ENCODE results near the gene SDSL. TPM values are rescaled to one million over a fixed set of nuclear protein-coding genes. Genes with fewer than 3 reads are reported as not detected.

Gene SDSL
- polyA plus RNA-seq, 1 donor (not counting 4 experiments of a cell fraction or from before 2014, with no cell fraction given) = 1.9 TPM

- FAIRE-seq (no peak), DNase-seq (ENCODE audit: low read depth, low spot score) (no peak)
- Histone ChIP-seq H3K9me1 (ENCODE audit: control insufficient read depth, extremely low read depth, insufficient read depth, low read length) (no peaks in the 10 kb centered on the region), H3K36me3 (ENCODE audit: control insufficient read depth in 2 of 2, extremely low read depth in 1 of 2, insufficient read depth in 2 of 2, low read length in 2 of 2) (no peaks in the 10 kb centered on the region), H3K4me2 (ENCODE audit: control insufficient read depth, extremely low read depth, insufficient read depth, low read depth, low read length) (no peak overlapping the region), H3K27me3 (ENCODE audit: control insufficient read depth, extremely low read depth, insufficient read depth, low read length) (no peaks in the 10 kb centered on the region), H3K79me2 (ENCODE audit: control insufficient read depth, insufficient read depth, low read length) (no peaks in the 10 kb centered on the region), H3K4me1 (ENCODE audit: control insufficient read depth, extremely low read depth, insufficient read depth, low read length) (no peaks in the 10 kb centered on the region), H3K27ac (ENCODE audit: control insufficient read depth, insufficient read depth, low read length) (no peak overlapping the region), H3K4me3 (ENCODE audit: control insufficient read depth in 2 of 3, extremely low read depth in 1 of 3, insufficient read depth in 2 of 3, low read depth in 1 of 3, low read length in 3 of 3) (no peak overlapping the region), H3K9me3 (ENCODE audit: control insufficient read depth, low read depth, low read length) (no peaks in the 10 kb centered on the region), H3K9ac (ENCODE audit: control insufficient read depth, extremely low read depth, insufficient read depth, low read length) (no peak overlapping the region), H4K20me1 (ENCODE audit: control insufficient read depth, extremely low read depth, insufficient read depth, low read length) (no peaks in the 10 kb centered on the region), H2AFZ (ENCODE audit: control insufficient read depth, low read length) (no peak overlapping the region)
- TF ChIP-seq EZH2 (IDR thresholded peaks at IDR 0.05; ENCODE audit: low read length) = no peak
- TF ChIP-seq CTCF (optimal IDR thresholded peaks at IDR 0.05 in 1 of 3, IDR thresholded peaks at IDR 0.05 in 1 of 3, conservative IDR thresholded peaks at IDR 0.05 in 1 of 3; ENCODE audit: extremely low read depth in 1 of 3, insufficient read depth in 2 of 3, low read length in 3 of 3) = no peak
- dilution Hi-C loops (cut with MboI; ENCODE audit: extremely low pct_ligation_motif_present, low sequenced_read_pairs) = no loop called here
Observed at GRCh38 chr12:113398346-113399290, 23.6 kb upstream of the SDSL start.

- Histone ChIP-seq H3K36me3 (ENCODE audit: control insufficient read depth in 2 of 2, extremely low read depth in 1 of 2, insufficient read depth in 2 of 2, low read length in 2 of 2) (no peaks in the 10 kb centered on the region), H3K4me1 (ENCODE audit: control insufficient read depth, extremely low read depth, insufficient read depth, low read length) (no peaks in the 10 kb centered on the region), H3K79me2 (ENCODE audit: control insufficient read depth, insufficient read depth, low read length) (no peaks in the 10 kb centered on the region), H3K9me1 (ENCODE audit: control insufficient read depth, extremely low read depth, insufficient read depth, low read length) (no peaks in the 10 kb centered on the region), H3K4me3 (ENCODE audit: control insufficient read depth in 2 of 3, extremely low read depth in 1 of 3, insufficient read depth in 2 of 3, low read depth in 1 of 3, low read length in 3 of 3) (no peak overlapping the region), H4K20me1 (ENCODE audit: control insufficient read depth, extremely low read depth, insufficient read depth, low read length) (no peaks in the 10 kb centered on the region), H2AFZ (ENCODE audit: control insufficient read depth, low read length) (no peak overlapping the region), H3K4me2 (ENCODE audit: control insufficient read depth, extremely low read depth, insufficient read depth, low read depth, low read length) (no peak overlapping the region), H3K9ac (ENCODE audit: control insufficient read depth, extremely low read depth, insufficient read depth, low read length) (no peak overlapping the region), H3K27ac (ENCODE audit: control insufficient read depth, insufficient read depth, low read length) (no peak overlapping the region), H3K9me3 (ENCODE audit: control insufficient read depth, low read depth, low read length) (no peaks in the 10 kb centered on the region), H3K27me3 (ENCODE audit: control insufficient read depth, extremely low read depth, insufficient read depth, low read length) (no peaks in the 10 kb centered on the region)
- FAIRE-seq = no peak
- no peak for DNase-seq (ENCODE audit: low read depth, low spot score)
- dilution Hi-C loops (cut with MboI; ENCODE audit: extremely low pct_ligation_motif_present, low sequenced_read_pairs) = no loop called here
- TF ChIP-seq CTCF (optimal IDR thresholded peaks at IDR 0.05 in 1 of 3, IDR thresholded peaks at IDR 0.05 in 1 of 3, conservative IDR thresholded peaks at IDR 0.05 in 1 of 3; ENCODE audit: extremely low read depth in 1 of 3, insufficient read depth in 2 of 3, low read length in 3 of 3) = no peak
- TF ChIP-seq EZH2 (IDR thresholded peaks at IDR 0.05; ENCODE audit: low read length) = no peak
Observed at GRCh38 chr12:113399490-113399889, 22.7 kb upstream of the SDSL start.
